Adrenal gland (tissue), 5 donors: ENCODE measurements around the gene MGST3.

ENCODE experiments used
- POLR2A ChIP-seq, 2 donors: fragments of 450-650 bp; IDR thresholded peaks; one replicate each; pipeline ENCODE4 v1.6.1; 2017; ENCODE audit warnings: antibody characterized with exemption in 2 of 2, mild to moderate bottlenecking in 2 of 2, moderate library complexity in 1 of 2
- TF ChIP-seq, protein P1 (sequence below), 6 experiments: fragments of 450-650 bp in 4 of 6; fragments of 200-600 bp in 2 of 6; sonication (generic) in 1 of 6; IDR thresholded peaks; 1 replicate in 5 of 6; 2 replicates in 1 of 6; pipeline versions ENCODE4 v1.5.1 to v1.8.0; 2016 to 2021; ENCODE audit warnings: antibody characterized with exemption in 6 of 6, mild to moderate bottlenecking in 2 of 6, moderate library complexity in 1 of 6
- donor health status: DM: no; HTN: no; CAD: no.

GRCh38 chr1:165647970-165648369 lies 16.9 kb downstream of the MGST3 start:
- TF ChIP-seq, protein P1, sequence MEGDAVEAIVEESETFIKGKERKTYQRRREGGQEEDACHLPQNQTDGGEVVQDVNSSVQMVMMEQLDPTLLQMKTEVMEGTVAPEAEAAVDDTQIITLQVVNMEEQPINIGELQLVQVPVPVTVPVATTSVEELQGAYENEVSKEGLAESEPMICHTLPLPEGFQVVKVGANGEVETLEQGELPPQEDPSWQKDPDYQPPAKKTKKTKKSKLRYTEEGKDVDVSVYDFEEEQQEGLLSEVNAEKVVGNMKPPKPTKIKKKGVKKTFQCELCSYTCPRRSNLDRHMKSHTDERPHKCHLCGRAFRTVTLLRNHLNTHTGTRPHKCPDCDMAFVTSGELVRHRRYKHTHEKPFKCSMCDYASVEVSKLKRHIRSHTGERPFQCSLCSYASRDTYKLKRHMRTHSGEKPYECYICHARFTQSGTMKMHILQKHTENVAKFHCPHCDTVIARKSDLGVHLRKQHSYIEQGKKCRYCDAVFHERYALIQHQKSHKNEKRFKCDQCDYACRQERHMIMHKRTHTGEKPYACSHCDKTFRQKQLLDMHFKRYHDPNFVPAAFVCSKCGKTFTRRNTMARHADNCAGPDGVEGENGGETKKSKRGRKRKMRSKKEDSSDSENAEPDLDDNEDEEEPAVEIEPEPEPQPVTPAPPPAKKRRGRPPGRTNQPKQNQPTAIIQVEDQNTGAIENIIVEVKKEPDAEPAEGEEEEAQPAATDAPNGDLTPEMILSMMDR (IDR thresholded peaks at IDR 0.05) = no peak
- TF ChIP-seq POLR2A (IDR thresholded peaks at IDR 0.05) = no peak
